Measurements from ENCODE around the gene BHLHE23.

Gene BHLHE23

GRCh38 chr20:62996596-62996982 is 10.2 kb downstream of the BHLHE23 start:
- no peak for DNase-seq (ENCODE audit: low spot score)
- no peak overlapping the region for H3K27ac ChIP-seq
- TF ChIP-seq CTCF (conservative IDR thresholded peaks at IDR 0.05; ENCODE audit: low read depth), result no peak
- POLR2A ChIA-PET (ENCODE audit: low non-redundant PET), result no interaction called here
- CTCF ChIA-PET, result interaction anchor here (0.6 to 1.8 kb wide), 2 partner anchors 24 to 140 kb away, joined by 3 to 4 read pairs; no protein-coding TSS in a partner anchor

GRCh38 chr20:62995898-62996595 is 10.7 kb downstream of the BHLHE23 start:
- DNase-seq (ENCODE audit: low spot score), result no peak
- H3K27ac ChIP-seq, result no peak overlapping the region
- ChIA-PET CTCF (interaction anchor here (1.8 kb wide), 1 partner anchor 23 kb away, joined by 4 read pairs; no protein-coding TSS in a partner anchor), POLR2A (ENCODE audit: low non-redundant PET) (no interaction called here)
- TF ChIP-seq CTCF (conservative IDR thresholded peaks at IDR 0.05; ENCODE audit: low read depth), result no peak

- CTCF ChIA-PET, result interaction anchor here (1.1 to 1.8 kb wide), 2 partner anchors 23 kb away, joined by 4 read pairs; no protein-coding TSS in a partner anchor
- H3K27ac ChIP-seq, result no peak overlapping the region
- no peak for DNase-seq (ENCODE audit: low spot score)
- no peak for TF ChIP-seq CTCF (conservative IDR thresholded peaks at IDR 0.05; ENCODE audit: low read depth)
- POLR2A ChIA-PET (ENCODE audit: low non-redundant PET), result no interaction called here
Observed at GRCh38 chr20:62995481-62995880, 11.3 kb downstream of the BHLHE23 start.

- POLR2A ChIA-PET (ENCODE audit: low non-redundant PET), result no interaction called here
- no peak overlapping the region for H3K27ac ChIP-seq
- no peak for DNase-seq (ENCODE audit: low spot score)
- CTCF ChIA-PET, result interaction anchor here (1.1 to 1.4 kb wide), 2 partner anchors 14 to 22 kb away, joined by 4 to 5 read pairs; no protein-coding TSS in a partner anchor
- no peak for TF ChIP-seq CTCF (conservative IDR thresholded peaks at IDR 0.05; ENCODE audit: low read depth)
Observed at GRCh38 chr20:62994869-62995281, 11.9 kb downstream of the BHLHE23 start.

- no peak for DNase-seq (ENCODE audit: low spot score)
- POLR2A ChIA-PET (ENCODE audit: low non-redundant PET), result no interaction called here
- TF ChIP-seq CTCF (conservative IDR thresholded peaks at IDR 0.05; ENCODE audit: low read depth), result no peak
- H3K27ac ChIP-seq, result no peak overlapping the region
- CTCF ChIA-PET, result interaction anchor here (1.1 to 1.4 kb wide), 2 partner anchors 15 to 21 kb away, joined by 4 to 5 read pairs; no protein-coding TSS in a partner anchor
Observed at GRCh38 chr20:62993856-62994494, 12.8 kb downstream of the BHLHE23 start.

- no peak for TF ChIP-seq CTCF (conservative IDR thresholded peaks at IDR 0.05; ENCODE audit: low read depth)
- CTCF ChIA-PET, result interaction anchor here (0.8 to 2.0 kb wide), 2 partner anchors 17 to 92 kb away, joined by 3 to 10 read pairs; no protein-coding TSS in a partner anchor
- POLR2A ChIA-PET (ENCODE audit: low non-redundant PET), result no interaction called here
- DNase-seq (ENCODE audit: low spot score), result no peak
- no peak overlapping the region for H3K27ac ChIP-seq
Observed at GRCh38 chr20:62991863-62992262, 14.9 kb downstream of the BHLHE23 start.

Data from RWPE1 (cell line).